K562 (cell line): ENCODE data around the gene GHR. TPM values are rescaled to one million over a fixed set of nuclear protein-coding genes. Genes with fewer than 3 reads are reported as not detected.

Experiments
- BRD4 ChIP-seq: fragments of 200-600 bp; sonication (generic); IDR thresholded peaks from 2 replicates; pipeline ENCODE4 v1.6.1; 2017; ENCODE audit warnings: inconsistent platforms
- CGGBP1 ChIP-seq: fragments of 250-450 bp; sonication (Bioruptor Pico); IDR thresholded peaks from 2 replicates; pipeline ENCODE4 v1.9.0; 2021; ENCODE audit warnings: mild to moderate bottlenecking
- COPS2 ChIP-seq: fragments of 450-650 bp; conservative IDR thresholded peaks from 2 replicates; pipeline ENCODE4 v1.6.1; 2016; ENCODE audit warnings: mild to moderate bottlenecking, moderate library complexity
- CTCF ChIP-seq, 3 experiments: IDR thresholded peaks in 2 of 3; conservative IDR thresholded peaks in 1 of 3; 2 replicates each; pipeline ENCODE4 v1.5.1; 2011 to 2012; ENCODE audit warnings: low read length in 3 of 3, mild to moderate bottlenecking in 3 of 3, control low read depth in 2 of 3, improper control_type of control experiment in 1 of 3, inconsistent platforms in 1 of 3, low read depth in 1 of 3, mixed read lengths in 1 of 3, moderate library complexity in 1 of 3; ENCODE audit not compliant: insufficient read depth in 2 of 3
- FOXK2 ChIP-seq, 2 experiments: fragments of 450-650 bp; IDR thresholded peaks in 1 of 2; conservative IDR thresholded peaks in 1 of 2; 2 replicates each; pipeline ENCODE4 v1.6.1; 2016; ENCODE audit warnings: low read depth in 2 of 2, mild to moderate bottlenecking in 1 of 2
- ILF3 ChIP-seq: fragments of 450-650 bp; IDR thresholded peaks from 2 replicates; pipeline ENCODE4 v1.6.1; 2018; ENCODE audit warnings: antibody characterized with exemption, mild to moderate bottlenecking, moderate library complexity, borderline replicate concordance
- PATZ1 ChIP-seq: fragments of 250-450 bp; sonication (Bioruptor Pico); IDR thresholded peaks from 2 replicates; pipeline ENCODE4 v1.5.0; 2020; ENCODE audit warnings: mild to moderate bottlenecking, borderline replicate concordance
- RAD21 ChIP-seq, 2 experiments: fragments of 250-450 bp in 1 of 2; fragments of 450-650 bp in 1 of 2; sonication (Bioruptor Pico) in 1 of 2; formaldehyde crosslinking in 1 of 2; IDR thresholded peaks in 1 of 2; conservative IDR thresholded peaks in 1 of 2; 2 replicates each; pipeline versions ENCODE4 v1.4.0 to v1.8.0; 2020 to 2022; ENCODE audit warnings: mild to moderate bottlenecking in 2 of 2, moderate library complexity in 1 of 2
- SMARCE1 ChIP-seq: fragments of 450-650 bp; IDR thresholded peaks from 2 replicates; pipeline ENCODE4 v1.7.1; 2016; ENCODE audit warnings: mild to moderate bottlenecking
- TFAP4 ChIP-seq: sonication (generic); formaldehyde crosslinking; IDR thresholded peaks from 2 replicates; pipeline ENCODE4 v1.8.0; 2022; ENCODE audit warnings: missing genetic modification reagents, mild to moderate bottlenecking, moderate library complexity, borderline replicate concordance
- ZBTB1 ChIP-seq: sonication (generic); formaldehyde crosslinking; IDR thresholded peaks from 2 replicates; pipeline ENCODE4 v1.8.1; 2023; ENCODE audit warnings: missing genetic modification reagents, low read depth, mild to moderate bottlenecking, borderline replicate concordance
- ZBTB9 ChIP-seq: fragments of 450-650 bp; formaldehyde crosslinking; IDR thresholded peaks from 2 replicates; pipeline ENCODE4 v1.4.0; 2020; ENCODE audit warnings: mild to moderate bottlenecking, moderate library complexity
- ZNF197 ChIP-seq: fragments of 200-800 bp; sonication (Bioruptor generic); IDR thresholded peaks from 2 replicates; pipeline ENCODE4 v1.6.1; 2016; ENCODE audit warnings: low read depth, missing genetic modification characterization, missing compliant biosample characterization
- ZNF592 ChIP-seq: fragments of 450-650 bp; IDR thresholded peaks from 2 replicates; pipeline ENCODE4 v1.6.1; 2017; ENCODE audit warnings: antibody characterized with exemption, mild to moderate bottlenecking
- ZNF699 ChIP-seq: fragments of 250-450 bp; sonication (Bioruptor Pico); IDR thresholded peaks from 2 replicates; pipeline ENCODE4 v1.8.0; 2021; ENCODE audit warnings: mild to moderate bottlenecking, moderate library complexity; ENCODE audit not compliant: insufficient replicate concordance
- polyA plus RNA-seq, 8 experiments: library from polyadenylated mRNA; depleted of rRNA in 4 of 8; stranded (reverse) in 5 of 8; unstranded in 3 of 8; fragments of >200 nt; fragmentation: Nextera tagmentation in 2 of 8; fragmentation: Illumina TruSeq in 1 of 8; extraction: Ambion mirVana in 2 of 8; extraction: Trizol in 1 of 8; gene quantifications; 2 replicates each; pipeline versions ENCODE4 v1.2.1 to v1.2.3, GENCODE V29; 2011 to 2014; ENCODE audit warnings: inconsistent platforms in 1 of 8, missing spikeins in 1 of 8
- total RNA-seq, 7 experiments: library from RNA; depleted of rRNA in 6 of 7; stranded (reverse); fragments of >200 nt in 6 of 7; fragmentation: Illumina TruSeq in 2 of 7; extraction: Trizol in 2 of 7; gene quantifications; 2 replicates each; pipeline versions ENCODE4 v1.2.1 to v1.2.3, GENCODE V29; 2011 to 2021; ENCODE audit warnings: low replicate concordance in 1 of 7

GHR gene
- total and polyA plus RNA-seq, 9 of the 15 experiments (the other 6 are each of a cell fraction or from before 2014, with no cell fraction given) = 0.01 to 0.13 (median 0.07) TPM; not detected in 5

- no peak for TF ChIP-seq SMARCE1
- TF ChIP-seq ZNF699 (CRISPR knock-in tag) = no peak
- no peak for TF ChIP-seq ZBTB1 (CRISPR knock-in tag)
- TF ChIP-seq CTCF (IDR thresholded peaks at IDR 0.05 in 2 of 3, conservative IDR thresholded peaks at IDR 0.05 in 1 of 3; ENCODE audit: insufficient read depth in 2 of 3, low read depth in 1 of 3, low read length in 3 of 3) = peak; percentile 56 to 64 (median 62)
- TF ChIP-seq ILF3 = no peak
- TF ChIP-seq ZNF592 = no peak
- peak in 1 of 2 experiments; percentile 55; a peak in 2 of 4 replicates for TF ChIP-seq RAD21 (CRISPR knock-in tag; conservative IDR thresholded peaks at IDR 0.05 in 1 of 2, IDR thresholded peaks at IDR 0.05 in 1 of 2)
- no peak for TF ChIP-seq TFAP4 (CRISPR knock-in tag)
- TF ChIP-seq FOXK2 (conservative IDR thresholded peaks at IDR 0.05 in 1 of 2, IDR thresholded peaks at IDR 0.05 in 1 of 2; ENCODE audit: low read depth in 2 of 2) = no peak
- TF ChIP-seq ZNF197 (CRISPR knock-in tag) = no peak
- TF ChIP-seq PATZ1 (CRISPR knock-in tag) = no peak
- TF ChIP-seq ZBTB9 = no peak
- TF ChIP-seq COPS2 = no peak
- no peak for TF ChIP-seq CGGBP1 (CRISPR knock-in tag)
- no peak for TF ChIP-seq BRD4
Measured at GRCh38 chr5:42745426-42745825, 322.2 kb downstream of the GHR start (continued).
